HS-27A (cell line): ENCODE data around the gene NAV3.

Source experiments
- DNase-seq: peaks from one replicate; pipeline ENCODE4 v3.0.0-alpha.2; 2012; ENCODE audit warnings: low read depth, missing footprints

Gene NAV3

DNA sequence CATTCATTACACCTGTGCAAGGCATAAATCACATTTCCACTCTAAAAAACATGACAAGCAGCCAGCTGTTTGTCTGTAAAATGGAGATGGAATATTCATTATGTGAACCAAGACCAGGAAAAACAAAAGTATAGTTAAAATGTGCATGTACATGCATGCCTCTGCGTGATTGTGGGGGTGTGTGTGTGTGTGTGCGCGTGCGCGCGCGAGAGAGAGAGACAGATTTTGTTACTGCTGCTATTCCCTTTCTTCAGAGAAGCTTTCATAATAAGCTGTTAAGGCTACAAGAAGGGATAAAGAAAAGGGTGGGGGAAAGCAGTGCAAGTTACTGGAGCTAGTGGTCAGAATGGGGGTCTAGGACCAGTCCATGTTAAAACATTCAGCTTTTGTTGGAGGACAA is 430.3 kb downstream of the NAV3 start:
- no peak for DNase-seq

DNA sequence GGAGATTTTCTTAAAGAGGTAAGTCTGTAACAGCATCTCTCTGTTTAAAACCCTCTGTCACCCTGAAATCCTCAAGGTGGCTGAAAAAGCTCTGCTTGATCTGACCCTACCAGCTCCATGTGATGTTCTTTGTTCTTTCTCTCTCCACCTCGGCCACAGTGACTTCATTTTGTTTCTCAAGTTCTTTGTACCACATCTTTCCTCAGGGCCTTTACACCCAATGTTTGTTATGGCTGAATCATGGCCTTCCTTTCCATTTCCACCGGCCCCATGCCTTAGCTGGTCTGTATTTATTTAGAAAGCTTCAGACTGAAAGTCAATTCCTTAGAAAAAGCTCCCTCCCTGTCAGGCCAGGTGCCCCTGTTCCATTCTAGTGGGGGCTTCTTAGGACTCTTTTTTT is 431.2 kb downstream of the NAV3 start:
- no peak for DNase-seq
